GM21723 (cell line): Measurements from ENCODE around the gene TMEM184A.
"Not testable (repeated sequence)": the region's sequence is repeated elsewhere in the genome, so short reads cannot be mapped to it uniquely, and the experiment has no call there.

Experiments used
- ATAC-seq: cut with Tn5 transposase; IDR thresholded peaks from one replicate; pipeline ENCODE4 v1.9.1; 2021; ENCODE audit warnings: mild to moderate bottlenecking, moderate library complexity; ENCODE audit not compliant: unreplicated experiment

The TMEM184A gene

GRCh38 chr7:1529383-1530116 is 26.5 kb downstream of the TMEM184A start:
- ATAC-seq, result no peak

GRCh38 chr7:1526271-1526754 is 29.7 kb downstream of the TMEM184A start:
- ATAC-seq, result no peak

DNA sequence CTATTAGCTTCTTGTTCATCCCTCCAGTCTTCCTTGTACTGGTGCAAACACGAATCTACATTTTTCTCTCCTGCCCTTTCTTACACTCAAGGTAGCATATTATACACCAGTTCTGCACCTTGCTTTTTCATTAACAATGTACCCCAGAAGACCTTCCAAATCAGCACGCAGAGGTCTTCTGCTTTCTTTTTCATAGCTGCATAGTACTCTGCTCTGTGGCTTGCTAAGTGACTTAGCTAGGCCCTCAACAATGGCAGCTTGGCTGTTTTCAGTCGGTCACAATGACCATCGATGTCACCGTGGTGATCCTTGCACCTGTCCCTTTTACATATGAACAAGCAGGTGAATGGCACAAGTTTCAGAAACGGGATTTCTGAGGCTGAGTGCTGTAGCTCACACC is 30.6 kb downstream of the TMEM184A start:
- no peak for ATAC-seq

DNA sequence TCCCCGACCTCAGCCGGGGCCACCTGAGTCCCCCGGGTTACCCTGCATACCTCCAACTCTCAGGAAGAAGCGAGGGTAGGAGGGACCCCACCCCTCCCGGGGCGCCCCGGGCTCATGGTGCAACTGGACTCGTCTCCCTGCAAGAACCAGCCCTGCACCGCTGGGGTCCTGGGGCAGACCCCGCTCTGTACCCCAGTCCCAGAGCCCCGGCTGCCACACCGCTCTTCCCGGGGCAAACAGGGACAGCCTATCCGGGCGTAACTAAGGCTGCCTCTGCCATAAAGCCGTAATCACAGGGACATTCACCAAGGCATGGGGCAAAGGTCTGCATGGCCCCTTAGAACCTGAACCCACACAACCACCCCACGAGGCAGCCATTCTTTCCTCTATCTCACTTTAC is 32.2 kb downstream of the TMEM184A start:
- no peak for ATAC-seq

GRCh38 chr7:1523208-1523607 is 32.8 kb downstream of the TMEM184A start:
- no peak for ATAC-seq

DNA sequence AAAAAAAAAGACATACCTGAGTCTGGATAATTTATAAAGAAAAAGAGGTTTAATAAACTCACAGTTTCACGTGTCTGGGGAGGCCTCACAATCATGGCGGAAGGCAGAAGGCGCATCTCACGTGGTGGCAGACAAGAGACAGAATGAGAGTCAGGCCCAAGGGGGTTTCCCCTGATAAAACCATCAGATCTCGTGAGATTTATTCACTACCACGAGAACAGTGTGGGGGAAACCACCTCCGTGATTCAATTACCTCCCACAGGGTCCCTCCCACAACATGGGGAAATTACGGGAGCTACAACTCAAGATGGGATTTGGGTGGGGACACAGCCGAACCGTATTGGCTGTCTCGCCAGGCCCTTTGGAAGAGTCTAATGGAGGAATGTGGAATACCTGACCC is 34.5 kb downstream of the TMEM184A start:
- no peak for ATAC-seq

DNA sequence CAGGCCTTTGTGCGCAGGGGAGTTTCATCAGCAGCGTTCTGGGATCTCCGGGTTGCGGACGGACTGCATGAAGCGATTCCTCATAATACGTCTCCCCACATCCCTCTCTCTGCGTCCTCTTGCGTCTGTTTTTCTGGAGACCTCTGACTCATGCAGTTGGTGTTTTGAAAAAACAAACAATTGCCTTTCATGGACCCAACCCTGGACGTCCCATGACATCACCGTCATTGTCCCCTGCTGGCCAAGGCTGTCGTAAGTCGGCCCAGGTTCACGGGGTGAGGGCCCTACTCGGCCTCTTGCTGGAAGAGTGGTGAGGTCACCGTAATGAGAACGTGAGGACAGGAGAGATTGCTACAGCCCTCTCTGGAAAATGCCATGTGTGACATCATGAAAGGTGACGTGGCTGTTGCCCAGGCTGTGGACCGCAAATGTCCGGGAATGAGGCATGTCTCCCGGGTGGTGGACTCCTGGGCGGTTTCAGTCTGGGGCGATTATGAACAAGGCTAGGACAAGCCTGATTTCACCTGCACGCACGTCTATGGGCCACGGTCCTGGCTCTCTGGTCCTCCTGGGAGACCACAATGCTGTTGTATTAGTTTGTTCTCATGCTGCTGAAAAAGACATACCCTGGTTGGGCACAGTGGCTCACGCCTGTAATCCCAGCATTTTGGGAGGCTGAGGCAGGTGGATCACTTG is 35.3 kb downstream of the TMEM184A start:
- ATAC-seq, result no peak

DNA sequence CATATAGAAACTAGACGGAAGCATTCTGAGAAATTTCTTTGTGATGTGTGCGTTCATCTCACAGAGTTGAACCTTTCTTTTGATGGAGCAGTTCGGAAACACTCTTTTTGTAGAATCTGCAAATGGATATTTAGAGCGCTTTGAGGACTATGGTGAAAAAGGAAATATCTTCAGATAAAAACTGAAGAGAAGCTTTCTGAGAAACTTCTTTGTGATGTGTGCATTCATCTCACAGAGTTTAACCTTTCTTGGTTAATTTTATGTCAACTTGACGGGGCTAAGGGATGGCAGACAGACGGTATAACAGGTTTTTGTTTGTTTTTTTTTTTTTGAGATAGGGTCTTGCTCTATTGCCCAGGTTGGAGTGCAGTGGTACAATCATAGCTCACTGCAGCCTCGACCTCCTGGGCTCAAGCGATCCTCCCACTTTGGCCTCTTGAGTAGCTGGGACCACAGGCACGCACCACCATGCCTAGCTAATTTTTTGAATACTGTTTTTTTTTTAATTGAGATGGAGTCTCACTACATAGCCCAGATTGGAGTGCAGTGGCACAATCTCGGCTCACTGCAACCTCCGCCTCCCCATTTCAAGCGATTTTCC is 36.6 kb downstream of the TMEM184A start:
- not testable (repeated sequence) for ATAC-seq

DNA sequence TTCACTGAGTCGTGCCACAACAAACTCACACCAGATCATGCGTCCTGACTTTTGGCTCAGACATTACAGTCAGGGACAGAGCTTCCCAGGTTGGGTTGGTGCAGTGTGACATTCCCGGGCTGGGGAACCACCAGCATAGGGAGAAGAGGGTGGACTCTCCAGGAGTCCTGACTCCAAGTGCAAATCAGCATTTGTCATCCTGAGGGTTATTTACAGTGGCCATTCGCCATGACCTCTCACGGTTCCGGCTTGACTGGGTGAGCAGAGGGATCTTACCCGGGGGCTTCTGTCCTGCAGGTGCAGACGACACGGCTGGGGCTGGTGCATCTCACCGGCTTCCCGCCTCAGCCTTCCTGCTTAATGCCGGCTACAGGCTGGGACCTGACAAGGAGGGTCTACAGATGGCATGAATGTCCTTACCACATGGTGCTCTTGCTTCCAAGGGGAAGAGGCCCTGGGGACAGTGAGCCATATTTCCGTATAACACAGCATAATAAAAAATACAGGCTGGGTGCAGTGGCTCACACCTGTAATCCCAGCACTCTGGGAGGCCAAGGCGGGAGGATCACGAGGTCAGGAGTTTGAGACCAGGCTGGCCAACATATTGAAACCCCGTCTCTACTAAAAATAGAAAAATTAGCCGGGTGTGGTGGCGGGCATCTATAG is 39.3 kb downstream of the TMEM184A start:
- ATAC-seq, result no peak

- ATAC-seq, result not testable (repeated sequence)
Observed at GRCh38 chr7:1515509-1515967, 40.5 kb downstream of the TMEM184A start.

- ATAC-seq, result no peak
Observed at GRCh38 chr7:1514995-1515401, 41.0 kb downstream of the TMEM184A start.

GRCh38 chr7:1514407-1514806 is 41.6 kb downstream of the TMEM184A start:
- no peak for ATAC-seq

DNA sequence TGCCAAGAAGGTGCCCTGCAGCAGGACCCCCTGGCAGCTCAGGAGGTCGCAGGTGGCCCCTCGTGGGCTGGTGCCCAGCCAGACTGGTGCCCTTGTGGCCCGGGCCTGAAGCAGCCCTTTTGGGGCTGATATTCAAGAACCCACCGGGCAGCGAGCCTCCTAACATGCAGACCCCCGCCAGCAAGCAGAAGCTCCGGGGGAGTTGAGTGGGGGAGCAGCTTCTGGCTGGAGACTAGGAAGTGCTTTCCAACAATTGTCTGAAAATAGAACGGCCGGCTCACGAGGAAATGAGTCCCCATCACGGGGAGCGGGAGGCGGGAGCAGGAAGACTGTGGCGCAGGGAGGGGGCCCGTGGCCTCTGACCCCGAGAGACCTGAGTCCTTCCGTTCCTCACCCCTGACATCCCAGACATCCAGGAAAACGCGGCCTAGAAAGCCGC is 42.3 kb downstream of the TMEM184A start:
- no peak for ATAC-seq

- no peak for ATAC-seq
Observed at GRCh38 chr7:1512781-1513656, 43.0 kb downstream of the TMEM184A start.

DNA sequence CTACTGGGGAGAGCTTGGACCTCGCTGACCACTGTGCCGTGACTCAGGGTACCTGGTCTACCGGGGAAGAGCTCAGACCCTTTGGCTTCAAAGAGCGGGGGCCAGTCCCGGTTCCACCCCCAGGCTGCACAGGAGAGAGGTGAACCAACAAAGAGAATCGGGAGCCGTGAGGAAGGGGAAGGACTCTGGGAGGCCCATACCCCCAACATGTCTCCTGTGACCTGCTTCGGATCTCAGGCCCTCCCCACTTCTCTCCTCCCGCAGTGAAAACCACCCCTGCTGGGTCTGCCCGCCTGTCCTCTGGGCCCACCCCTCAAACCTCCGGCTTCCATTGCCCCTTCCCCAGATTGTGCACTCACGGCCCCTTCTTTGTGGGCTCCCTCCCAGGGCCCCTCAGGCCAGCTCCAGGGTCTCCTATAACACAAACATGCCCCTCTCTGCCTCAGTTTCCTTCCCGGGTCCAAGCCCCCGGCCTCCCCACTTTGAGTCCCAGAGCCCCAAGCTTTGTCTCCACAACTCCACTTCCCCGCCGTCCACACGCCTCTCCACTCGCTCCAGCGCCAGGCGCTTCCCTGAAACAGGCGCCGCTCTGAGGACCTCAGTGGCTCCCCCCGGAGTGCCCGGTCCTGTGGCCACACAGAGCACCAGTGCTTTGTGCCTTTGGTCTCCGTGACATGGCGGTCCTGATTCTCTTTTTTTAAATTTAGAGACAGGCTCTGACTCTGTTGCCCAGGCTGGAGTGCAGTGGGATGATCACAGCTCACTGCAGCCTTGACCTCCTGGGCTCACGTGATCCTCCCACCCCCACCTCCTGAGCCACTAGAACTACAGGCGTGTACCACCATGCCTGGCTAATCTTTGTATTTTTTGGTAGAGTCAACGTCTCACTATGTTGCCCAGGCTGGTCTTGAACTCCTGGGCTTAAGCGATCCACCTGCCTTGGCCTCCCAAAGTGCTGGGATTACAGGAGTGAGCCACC is 44.3 kb downstream of the TMEM184A start:
- ATAC-seq, result no peak

GRCh38 chr7:1510780-1511154 is 45.2 kb downstream of the TMEM184A start:
- ATAC-seq, result no peak

GRCh38 chr7:1509226-1509625 is 46.8 kb downstream of the TMEM184A start:
- no peak for ATAC-seq

DNA sequence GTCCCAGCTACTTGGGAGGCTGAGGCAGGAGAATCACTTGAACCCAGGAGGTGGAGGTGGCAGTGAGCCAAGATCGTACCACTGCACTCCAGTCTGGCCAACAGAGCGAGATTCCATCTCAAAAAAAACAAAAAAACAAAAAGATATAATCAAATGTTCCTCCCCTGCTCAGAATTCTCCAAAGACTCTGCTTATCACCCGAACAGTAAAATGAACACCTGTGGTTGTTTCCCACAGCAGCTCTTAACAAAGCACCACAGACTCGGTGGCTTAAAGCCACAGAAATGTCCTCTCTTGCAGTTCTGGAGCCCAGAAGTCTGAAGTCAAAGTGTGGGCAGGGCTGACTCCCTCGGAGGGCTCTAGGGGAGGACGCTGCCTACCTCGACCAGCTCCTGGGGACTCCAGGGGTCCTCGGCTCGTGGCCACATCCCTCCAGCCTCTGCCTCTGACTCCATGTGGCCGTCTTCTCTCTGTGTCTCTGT is 47.7 kb downstream of the TMEM184A start:
- no peak for ATAC-seq
